GM12872 (cell line): ENCODE data around the gene COL2A1.

Experiments used
- TF ChIP-seq, protein P1 (sequence below): IDR thresholded peaks from 3 replicates; pipeline ENCODE4 v1.5.1; 2011; ENCODE audit warnings: low read depth, mild to moderate bottlenecking, low read length, moderate library complexity; ENCODE audit not compliant: insufficient read depth

The COL2A1 gene

GRCh38 chr12:48023386-48023785 lies 19.1 kb upstream of the COL2A1 start:
- TF ChIP-seq, protein P1, sequence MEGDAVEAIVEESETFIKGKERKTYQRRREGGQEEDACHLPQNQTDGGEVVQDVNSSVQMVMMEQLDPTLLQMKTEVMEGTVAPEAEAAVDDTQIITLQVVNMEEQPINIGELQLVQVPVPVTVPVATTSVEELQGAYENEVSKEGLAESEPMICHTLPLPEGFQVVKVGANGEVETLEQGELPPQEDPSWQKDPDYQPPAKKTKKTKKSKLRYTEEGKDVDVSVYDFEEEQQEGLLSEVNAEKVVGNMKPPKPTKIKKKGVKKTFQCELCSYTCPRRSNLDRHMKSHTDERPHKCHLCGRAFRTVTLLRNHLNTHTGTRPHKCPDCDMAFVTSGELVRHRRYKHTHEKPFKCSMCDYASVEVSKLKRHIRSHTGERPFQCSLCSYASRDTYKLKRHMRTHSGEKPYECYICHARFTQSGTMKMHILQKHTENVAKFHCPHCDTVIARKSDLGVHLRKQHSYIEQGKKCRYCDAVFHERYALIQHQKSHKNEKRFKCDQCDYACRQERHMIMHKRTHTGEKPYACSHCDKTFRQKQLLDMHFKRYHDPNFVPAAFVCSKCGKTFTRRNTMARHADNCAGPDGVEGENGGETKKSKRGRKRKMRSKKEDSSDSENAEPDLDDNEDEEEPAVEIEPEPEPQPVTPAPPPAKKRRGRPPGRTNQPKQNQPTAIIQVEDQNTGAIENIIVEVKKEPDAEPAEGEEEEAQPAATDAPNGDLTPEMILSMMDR: no peak

GRCh38 chr12:48022676-48023385 lies 18.6 kb upstream of the COL2A1 start:
- TF ChIP-seq, protein P1: no peak

- TF ChIP-seq, protein P1: no peak
Observed at GRCh38 chr12:48022180-48022521, 17.9 kb upstream of the COL2A1 start.

- TF ChIP-seq, protein P1: no peak
Observed at GRCh38 chr12:48021485-48022179, 17.4 kb upstream of the COL2A1 start.

DNA sequence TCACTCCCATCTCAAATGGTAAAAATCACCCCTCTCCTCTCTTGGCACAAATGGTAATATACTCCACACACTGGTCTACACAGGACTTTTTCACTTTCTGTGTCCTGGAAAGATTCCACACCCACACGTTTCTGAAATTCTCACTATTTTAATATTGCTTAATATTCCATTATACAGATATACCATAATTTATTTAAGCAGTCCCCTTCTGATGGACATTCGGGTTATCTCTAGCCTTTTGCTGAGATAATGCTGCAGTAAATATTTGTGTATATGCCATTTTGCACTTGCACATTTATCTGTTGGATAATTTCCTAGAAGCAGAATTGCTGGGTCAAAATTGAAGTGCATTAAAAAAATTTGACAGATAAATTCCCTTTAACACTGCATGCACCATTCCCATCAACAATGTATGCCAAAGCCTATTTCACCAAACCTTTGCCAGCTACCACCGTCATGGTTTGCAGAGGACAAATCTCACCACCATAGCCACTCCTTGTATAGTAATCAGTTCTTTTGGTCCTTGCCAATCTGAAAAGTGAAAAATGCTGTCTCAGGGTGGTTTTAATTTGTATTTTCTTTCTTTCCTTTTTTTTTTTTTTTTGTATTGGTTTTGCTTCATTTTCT lies 15.5 kb upstream of the COL2A1 start:
- TF ChIP-seq, protein P1: no peak

DNA sequence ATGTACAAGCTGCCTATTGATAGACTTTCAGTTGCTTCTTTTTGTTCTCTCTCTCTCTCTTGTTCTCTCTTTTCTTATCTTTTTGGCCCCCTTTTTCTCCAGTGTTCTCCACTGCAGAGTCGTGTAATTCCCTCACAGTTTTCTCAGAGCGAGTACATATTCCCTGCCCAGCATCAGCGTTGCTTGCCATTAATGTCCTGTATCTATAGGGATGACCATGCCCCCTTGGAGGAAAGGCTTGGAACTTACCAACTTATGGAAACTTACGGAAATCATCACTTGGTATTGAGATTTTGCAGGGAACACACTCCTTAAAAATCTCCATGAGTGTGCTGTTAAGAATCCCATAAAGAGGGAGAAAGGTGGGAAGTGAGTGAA lies 14.3 kb upstream of the COL2A1 start:
- TF ChIP-seq, protein P1: no peak

- TF ChIP-seq, protein P1: no peak
Observed at GRCh38 chr12:48017921-48018617, 13.8 kb upstream of the COL2A1 start.
